Mucosa of descending colon (tissue), 3 donors: ENCODE data around the gene HIPK2. TPM values are rescaled to one million over a fixed set of nuclear protein-coding genes. Genes with fewer than 3 reads are reported as not detected.

Source experiments
- ATAC-seq: fragments of 200-7000 bp; cut with Tn5 transposase; one replicate; pipeline ENCODE4 v1.9.1; 2020; ENCODE audit warnings: mild to moderate bottlenecking, moderate library complexity
- DNase-seq, 3 donors: peaks; one replicate each; pipeline ENCODE4 v3.0.0-alpha.2; 2020
- H3K36me3 ChIP-seq: fragments of 200-600 bp; one replicate; pipeline ENCODE4 v1.8.0; 2021; ENCODE audit warnings: low read depth, mild to moderate bottlenecking
- H3K4me1 ChIP-seq: fragments of 200-600 bp; one replicate; pipeline ENCODE4 v1.8.0; 2021; ENCODE audit warnings: low read depth, mild to moderate bottlenecking
- H3K4me3 ChIP-seq: fragments of 200-600 bp; one replicate; pipeline ENCODE4 v1.8.0; 2021; ENCODE audit warnings: mild to moderate bottlenecking
- H3K9me3 ChIP-seq: fragments of 200-600 bp; one replicate; pipeline ENCODE4 v1.8.0; 2021; ENCODE audit warnings: mild to moderate bottlenecking
- intact Hi-C, 2 donors: fragments of 100-400 bp; cut with DNase I in 1 of 2; cut with micrococcal nuclease in 1 of 2; formaldehyde crosslinking; loops; one replicate each; pipeline versions ENCODE4 v1.11.0 to v1.11.1; 2022; cut with DNase I, micrococcal nuclease
- total RNA-seq, 3 donors: library from RNA; stranded (reverse); fragmentation: NEBNext Ultra II Directional in 2 of 3; extraction: Animal tissue kit (Norgen Biotek cat#: 25700) in 2 of 3; gene quantifications; one replicate each; pipeline versions ENCODE4 v1.2.1 to v1.2.4, GENCODE V29; 2021 to 2023
- TF ChIP-seq, protein P1 (sequence below): fragments of 200-600 bp; IDR thresholded peaks from one replicate; pipeline ENCODE4 v1.8.0; 2022; ENCODE audit warnings: antibody characterized with exemption, mild to moderate bottlenecking
- donor health status: DM: no; HTN: no; CAD: no; lungs with moderate emphysema.
- donor health status: DM: no; HTN: no; CAD: no.
- donor health status: DM: no; HTN: yes; CAD: no.

HIPK2 gene
- total RNA-seq, 3 donors from 2014 or later = 29.9 to 63.6 (median 39.9) TPM

DNA sequence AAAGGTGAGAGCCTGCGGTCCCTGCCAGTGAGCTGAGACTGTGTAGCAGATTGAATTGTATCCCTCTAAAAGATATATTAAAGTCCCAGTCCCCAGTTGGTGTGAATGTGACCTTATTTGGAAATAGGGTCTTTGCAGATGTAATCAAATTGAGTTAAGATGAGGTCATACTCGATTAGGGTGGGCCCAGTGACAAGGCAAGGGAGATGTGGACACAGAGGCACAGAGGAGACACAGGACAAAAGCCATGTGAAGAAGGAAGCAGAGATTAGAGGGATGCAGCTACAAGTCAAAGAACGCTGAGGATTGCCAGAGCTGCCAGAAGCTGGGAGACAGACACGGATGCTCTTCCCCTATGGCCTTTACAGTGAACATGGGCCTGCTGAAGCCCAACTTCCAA lies 150.0 kb downstream of the HIPK2 start:
- Histone ChIP-seq H3K4me3 (no peak overlapping the region), H3K36me3 (peaks cover 3% of the 10 kb centered on the region), H3K4me1 (no peaks in the 10 kb centered on the region), H3K9me3 (no peaks in the 10 kb centered on the region)
- intact Hi-C loops = no loop called here
- TF ChIP-seq, protein P1, sequence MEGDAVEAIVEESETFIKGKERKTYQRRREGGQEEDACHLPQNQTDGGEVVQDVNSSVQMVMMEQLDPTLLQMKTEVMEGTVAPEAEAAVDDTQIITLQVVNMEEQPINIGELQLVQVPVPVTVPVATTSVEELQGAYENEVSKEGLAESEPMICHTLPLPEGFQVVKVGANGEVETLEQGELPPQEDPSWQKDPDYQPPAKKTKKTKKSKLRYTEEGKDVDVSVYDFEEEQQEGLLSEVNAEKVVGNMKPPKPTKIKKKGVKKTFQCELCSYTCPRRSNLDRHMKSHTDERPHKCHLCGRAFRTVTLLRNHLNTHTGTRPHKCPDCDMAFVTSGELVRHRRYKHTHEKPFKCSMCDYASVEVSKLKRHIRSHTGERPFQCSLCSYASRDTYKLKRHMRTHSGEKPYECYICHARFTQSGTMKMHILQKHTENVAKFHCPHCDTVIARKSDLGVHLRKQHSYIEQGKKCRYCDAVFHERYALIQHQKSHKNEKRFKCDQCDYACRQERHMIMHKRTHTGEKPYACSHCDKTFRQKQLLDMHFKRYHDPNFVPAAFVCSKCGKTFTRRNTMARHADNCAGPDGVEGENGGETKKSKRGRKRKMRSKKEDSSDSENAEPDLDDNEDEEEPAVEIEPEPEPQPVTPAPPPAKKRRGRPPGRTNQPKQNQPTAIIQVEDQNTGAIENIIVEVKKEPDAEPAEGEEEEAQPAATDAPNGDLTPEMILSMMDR = no peak
- ATAC-seq = no peak
- no peak for DNase-seq

DNA sequence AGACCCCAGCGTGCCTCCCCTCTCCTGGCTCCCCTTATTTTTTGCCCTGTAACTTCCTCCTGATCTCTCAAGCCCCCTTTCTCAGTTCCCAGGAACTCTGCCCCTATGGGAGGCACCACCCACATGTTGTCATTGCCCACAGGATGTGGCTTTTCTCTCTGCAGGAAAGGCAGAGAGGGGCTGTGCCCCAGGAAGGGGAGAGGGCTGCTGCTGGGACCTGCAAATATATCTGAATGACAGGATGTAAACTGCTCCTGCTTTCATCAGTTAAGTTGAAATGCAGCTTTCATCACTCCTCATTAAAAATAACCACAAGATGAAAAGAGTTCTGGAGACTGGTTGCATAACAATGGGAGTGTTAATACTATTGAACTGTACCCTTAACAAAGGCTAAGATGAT lies 151.0 kb downstream of the HIPK2 start:
- intact Hi-C loops = no loop called here
- H3K4me3 ChIP-seq = no peak overlapping the region
- H3K9me3 ChIP-seq = no peaks in the 10 kb centered on the region
- TF ChIP-seq, protein P1 = no peak
- H3K4me1 ChIP-seq = no peaks in the 10 kb centered on the region
- ATAC-seq (no peak), DNase-seq (no peak)
- peaks cover 3% of the 10 kb centered on the region for H3K36me3 ChIP-seq

DNA sequence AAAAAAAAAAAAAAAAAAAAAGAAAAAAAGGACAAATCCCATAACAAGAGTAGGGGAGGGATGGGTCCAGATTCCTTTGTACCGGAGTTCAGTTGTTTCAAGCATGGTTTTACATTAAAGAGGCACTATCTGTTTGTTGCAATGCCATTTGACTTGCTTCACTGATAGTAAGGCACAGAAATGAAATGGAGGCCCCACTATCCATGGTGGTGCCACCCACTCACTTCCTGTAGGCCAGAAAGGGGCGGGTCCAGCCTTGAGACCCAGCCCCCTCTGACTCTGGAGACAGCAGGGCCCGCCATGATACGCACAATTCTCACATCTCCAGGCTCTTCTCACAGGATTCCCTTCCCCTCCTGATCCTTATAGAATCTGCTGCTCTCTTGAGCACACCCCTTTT lies 154.3 kb downstream of the HIPK2 start:
- Histone ChIP-seq H3K36me3 (no peaks in the 10 kb centered on the region), H3K9me3 (no peaks in the 10 kb centered on the region), H3K4me3 (no peak overlapping the region), H3K4me1 (no peaks in the 10 kb centered on the region)
- TF ChIP-seq, protein P1 = no peak
- ATAC-seq (no peak), DNase-seq (no peak)
- intact Hi-C loops = no loop called here

DNA sequence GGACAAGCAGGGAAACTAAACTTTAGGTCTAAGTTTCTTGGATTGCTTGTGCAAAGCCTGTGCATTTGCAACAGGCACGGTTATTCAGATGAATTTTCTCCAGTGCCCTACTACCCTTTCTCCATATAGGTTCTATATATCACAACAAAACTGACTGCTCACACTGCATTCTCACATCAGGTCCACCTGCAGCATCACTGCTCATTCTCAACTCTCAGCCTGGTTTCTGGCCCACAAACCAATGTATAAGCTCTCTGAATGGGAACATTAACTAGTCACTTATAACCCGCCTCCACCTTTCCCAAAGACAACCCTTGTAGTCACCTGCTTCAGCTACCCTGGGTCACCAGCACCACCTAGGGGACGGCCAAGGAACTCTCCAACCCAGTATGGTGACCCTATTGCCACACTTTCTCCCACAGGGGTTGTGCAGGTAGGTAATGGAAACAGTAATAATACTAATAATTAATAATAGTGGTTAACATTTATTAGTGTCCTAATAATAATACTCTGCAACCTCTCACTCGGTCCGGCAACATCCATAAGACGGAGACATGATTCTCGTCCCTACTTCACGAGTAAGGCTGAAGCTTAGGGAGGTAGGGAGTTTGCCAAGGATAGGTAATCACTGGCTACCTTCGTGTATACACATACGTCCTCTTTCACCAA lies 157.0 kb downstream of the HIPK2 start:
- intact Hi-C loops = no loop called here
- H3K36me3 ChIP-seq = no peaks in the 10 kb centered on the region
- ATAC-seq (peak; percentile 88), DNase-seq (peak in 2 of 3 donors; percentile 65 to 69)
- TF ChIP-seq, protein P1 = peak; percentile 43
- no peaks in the 10 kb centered on the region for H3K4me1 ChIP-seq
- no peaks in the 10 kb centered on the region for H3K9me3 ChIP-seq
- H3K4me3 ChIP-seq = no peak overlapping the region

DNA sequence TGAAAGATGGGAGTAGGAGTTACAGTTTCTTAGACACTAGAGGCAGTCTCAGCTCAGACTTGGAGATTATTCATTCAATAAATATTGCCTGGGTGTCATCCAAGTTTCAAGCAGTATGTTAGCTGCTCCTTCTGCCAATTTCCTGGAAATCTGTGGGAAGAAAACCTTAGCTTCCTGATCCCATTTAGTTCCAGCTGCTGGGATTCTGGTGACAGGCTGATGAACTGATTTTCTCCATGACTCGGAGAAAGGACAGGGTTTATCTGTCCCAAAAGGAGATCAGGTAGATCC lies 158.5 kb downstream of the HIPK2 start:
- intact Hi-C loops = loop anchor here in 1 of 2 donors (10.0 kb wide), 1 partner anchor 385 kb away; no protein-coding TSS in a partner anchor
- DNase-seq = no peak
- Histone ChIP-seq H3K9me3 (no peaks in the 10 kb centered on the region), H3K36me3 (no peaks in the 10 kb centered on the region), H3K4me1 (no peaks in the 10 kb centered on the region), H3K4me3 (no peak overlapping the region)
- no peak for ATAC-seq
- TF ChIP-seq, protein P1 = no peak
